ENCODE results near the gene PANX2.
A peak's percentile ranks its signal among the peaks of the same experiment; 100 is the strongest.

PANX2 gene

DNA sequence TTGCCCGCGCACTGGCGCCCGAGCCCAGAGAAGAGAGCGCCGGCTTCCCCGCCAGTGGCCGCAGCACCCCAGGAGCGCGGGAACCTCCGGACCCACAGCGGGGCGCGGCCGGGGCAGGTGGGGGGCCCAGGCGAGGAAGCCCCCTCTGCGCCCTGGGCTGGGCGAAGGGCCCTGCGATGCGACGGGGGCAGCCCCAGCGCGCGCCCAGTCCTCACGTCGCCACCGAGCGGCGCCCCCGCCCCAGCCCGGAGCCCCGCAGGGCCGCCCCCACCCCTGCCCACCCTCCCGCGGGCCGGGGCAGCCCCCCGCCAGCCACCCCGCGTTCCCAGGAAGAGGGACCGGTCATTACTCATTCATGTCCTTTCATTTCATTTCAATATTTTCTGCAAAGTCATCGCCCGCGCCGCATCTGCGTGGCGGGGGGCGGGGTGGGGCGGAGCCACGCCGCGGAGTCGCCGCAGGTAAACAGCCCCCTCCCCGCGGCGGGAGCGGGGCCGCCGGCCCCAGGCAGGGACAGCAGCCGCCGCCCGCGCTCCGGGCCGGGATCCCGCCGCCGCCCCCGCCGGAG lies 673 bp upstream of the PANX2 start:
- peaks cover 0 to 18% (median 14%) of the 10 kb centered on the region in 5 donors for H3K4me1 ChIP-seq (ENCODE audit: control insufficient read depth in 5 of 5, insufficient read depth in 5 of 5, low read length in 5 of 5)
- no peaks in the 10 kb centered on the region for H3K36me3 ChIP-seq (ENCODE audit: control insufficient read depth in 5 of 5, insufficient read depth in 5 of 5, low read length in 5 of 5)
- no peaks in the 10 kb centered on the region for H3K9me3 ChIP-seq (ENCODE audit: control insufficient read depth in 5 of 5, low read length in 5 of 5)
- H3K27me3 ChIP-seq (ENCODE audit: control insufficient read depth in 5 of 5, insufficient read depth in 4 of 5, low read length in 5 of 5), result peaks cover 5 to 27% (median 21%) of the 10 kb centered on the region in 5 donors
- H3K9ac ChIP-seq (ENCODE audit: low read length in 5 of 5), result no peak overlapping the region
- no peak overlapping the region for H3K27ac ChIP-seq (ENCODE audit: low read depth, low read length)
- H3K4me3 ChIP-seq (ENCODE audit: low read depth in 1 of 5, low read length in 5 of 5), result no peak overlapping the region

DNA sequence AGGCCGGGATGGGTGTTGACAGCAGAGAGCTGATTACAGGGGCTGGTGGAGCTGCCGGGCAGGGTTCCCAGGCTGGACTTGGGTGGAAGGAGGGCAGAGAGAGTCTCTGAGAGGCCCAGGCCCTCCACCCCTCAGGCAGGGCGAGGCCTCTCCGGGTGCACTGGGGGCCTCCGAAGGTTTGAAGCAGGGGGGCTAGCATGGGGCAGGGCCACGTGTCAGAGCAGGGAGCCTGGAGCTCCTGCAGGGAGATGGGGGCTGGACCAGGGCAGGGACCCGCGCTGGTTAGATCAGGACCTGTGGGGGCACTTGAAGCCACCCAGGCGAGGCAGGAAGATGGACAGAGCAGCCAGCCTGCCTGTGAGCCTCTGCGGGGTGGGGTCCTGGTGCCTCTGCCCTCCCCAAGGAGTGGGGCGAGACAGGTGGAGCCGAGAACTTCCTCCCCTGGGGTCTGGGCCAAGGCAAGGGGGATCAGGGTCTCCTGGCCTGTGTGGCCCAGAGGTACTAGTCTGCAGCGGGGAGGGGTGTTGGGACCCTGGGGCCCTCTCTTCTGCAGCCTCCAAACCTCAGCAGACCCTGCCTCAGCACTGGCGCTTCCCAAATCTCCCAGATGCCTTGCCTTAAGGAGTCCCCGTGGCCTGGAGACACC lies 911 bp downstream of the PANX2 start:
- no peak overlapping the region for H3K4me3 ChIP-seq (ENCODE audit: low read depth in 1 of 5, low read length in 5 of 5)
- H3K27ac ChIP-seq (ENCODE audit: low read depth, low read length), result no peak overlapping the region
- H3K9me3 ChIP-seq (ENCODE audit: control insufficient read depth in 5 of 5, low read length in 5 of 5), result no peaks in the 10 kb centered on the region
- H3K27me3 ChIP-seq (ENCODE audit: control insufficient read depth in 5 of 5, insufficient read depth in 4 of 5, low read length in 5 of 5), result peaks cover 5 to 28% (median 27%) of the 10 kb centered on the region in 5 donors
- no peak overlapping the region for H3K9ac ChIP-seq (ENCODE audit: low read length in 5 of 5)
- no peaks in the 10 kb centered on the region for H3K36me3 ChIP-seq (ENCODE audit: control insufficient read depth in 5 of 5, insufficient read depth in 5 of 5, low read length in 5 of 5)
- H3K4me1 ChIP-seq (ENCODE audit: control insufficient read depth in 5 of 5, insufficient read depth in 5 of 5, low read length in 5 of 5), result peaks cover 0 to 18% (median 14%) of the 10 kb centered on the region in 5 donors

DNA sequence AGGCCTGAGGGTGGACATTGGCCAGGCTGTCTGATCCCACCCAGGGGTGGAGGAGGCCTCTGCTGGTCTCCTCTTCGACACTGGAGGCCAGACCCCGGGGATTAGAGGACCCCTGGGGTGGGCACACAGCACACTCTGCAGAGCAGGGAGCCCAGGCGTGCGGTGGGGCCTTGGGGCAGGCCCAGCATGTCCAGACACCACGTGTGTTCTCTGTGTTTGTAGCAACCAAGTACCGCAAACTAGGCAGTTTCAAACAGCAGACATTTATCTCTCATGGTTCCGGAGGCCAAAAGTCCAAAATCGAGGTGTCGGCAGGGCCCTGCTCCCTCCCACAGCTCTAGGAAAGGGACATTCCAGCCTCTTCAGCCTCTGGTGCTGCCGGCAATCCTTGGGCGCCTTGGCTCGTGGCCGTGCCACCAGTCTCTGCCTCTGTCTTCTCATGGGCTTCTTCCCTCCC lies 1.5 kb downstream of the PANX2 start:
- Histone ChIP-seq H3K9ac (ENCODE audit: low read length in 5 of 5) (no peak overlapping the region), H3K27me3 (ENCODE audit: control insufficient read depth in 5 of 5, insufficient read depth in 4 of 5, low read length in 5 of 5) (peaks cover 5 to 32% (median 29%) of the 10 kb centered on the region in 5 donors)

DNA sequence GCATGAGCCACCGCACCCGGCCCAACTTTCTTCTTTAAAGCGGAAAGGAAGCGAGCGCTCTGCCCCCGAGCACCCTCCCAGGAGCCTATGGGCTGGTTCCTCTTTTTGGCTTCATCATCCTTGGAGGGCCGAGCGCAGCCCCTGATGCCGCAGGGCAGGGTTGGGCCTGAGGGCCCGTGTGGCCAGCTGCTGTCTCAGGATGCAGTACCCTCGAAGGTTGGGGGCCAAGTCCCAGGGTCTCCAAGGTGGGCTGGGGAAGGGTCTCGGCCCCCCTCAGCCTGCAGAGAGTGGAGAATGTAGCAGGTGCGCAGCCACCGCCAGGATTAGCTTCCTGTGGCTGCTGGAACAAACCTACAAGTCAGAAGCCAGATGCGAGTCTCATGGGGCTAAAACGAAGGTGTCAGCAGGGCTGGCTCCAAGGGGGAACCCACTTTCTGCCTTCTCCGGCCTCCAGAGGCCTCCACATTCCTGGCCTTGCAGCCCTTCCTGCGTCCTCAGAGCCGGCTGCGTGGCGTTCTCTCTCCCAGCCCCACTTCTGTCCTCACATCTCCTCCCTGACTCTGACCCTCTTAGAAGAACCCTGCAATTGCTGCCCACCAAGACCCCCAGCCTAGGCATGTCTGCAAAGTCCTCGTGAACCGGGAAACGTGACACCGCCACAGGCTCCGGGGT lies 2.9 kb downstream of the PANX2 start:
- Histone ChIP-seq H3K36me3 (ENCODE audit: control insufficient read depth in 5 of 5, insufficient read depth in 5 of 5, low read length in 5 of 5) (no peaks in the 10 kb centered on the region), H3K4me3 (ENCODE audit: low read depth in 1 of 5, low read length in 5 of 5) (no peak overlapping the region), H3K4me1 (ENCODE audit: control insufficient read depth in 5 of 5, insufficient read depth in 5 of 5, low read length in 5 of 5) (peaks cover 0 to 18% (median 14%) of the 10 kb centered on the region in 5 donors), H3K9ac (ENCODE audit: low read length in 5 of 5) (no peak overlapping the region), H3K27me3 (ENCODE audit: control insufficient read depth in 5 of 5, insufficient read depth in 4 of 5, low read length in 5 of 5) (peaks cover 10 to 40% (median 35%) of the 10 kb centered on the region in 5 donors), H3K9me3 (ENCODE audit: control insufficient read depth in 5 of 5, low read length in 5 of 5) (no peaks in the 10 kb centered on the region), H3K27ac (ENCODE audit: low read depth, low read length) (no peak overlapping the region)

More for the DNA sequence above, 1.5 kb downstream of the PANX2 start:
- Histone ChIP-seq H3K27ac (ENCODE audit: low read depth, low read length) (no peak overlapping the region), H3K9me3 (ENCODE audit: control insufficient read depth in 5 of 5, low read length in 5 of 5) (no peaks in the 10 kb centered on the region), H3K36me3 (ENCODE audit: control insufficient read depth in 5 of 5, insufficient read depth in 5 of 5, low read length in 5 of 5) (no peaks in the 10 kb centered on the region), H3K4me3 (ENCODE audit: low read depth in 1 of 5, low read length in 5 of 5) (no peak overlapping the region), H3K4me1 (ENCODE audit: control insufficient read depth in 5 of 5, insufficient read depth in 5 of 5, low read length in 5 of 5) (peaks cover 0 to 18% (median 14%) of the 10 kb centered on the region in 5 donors)

DNA sequence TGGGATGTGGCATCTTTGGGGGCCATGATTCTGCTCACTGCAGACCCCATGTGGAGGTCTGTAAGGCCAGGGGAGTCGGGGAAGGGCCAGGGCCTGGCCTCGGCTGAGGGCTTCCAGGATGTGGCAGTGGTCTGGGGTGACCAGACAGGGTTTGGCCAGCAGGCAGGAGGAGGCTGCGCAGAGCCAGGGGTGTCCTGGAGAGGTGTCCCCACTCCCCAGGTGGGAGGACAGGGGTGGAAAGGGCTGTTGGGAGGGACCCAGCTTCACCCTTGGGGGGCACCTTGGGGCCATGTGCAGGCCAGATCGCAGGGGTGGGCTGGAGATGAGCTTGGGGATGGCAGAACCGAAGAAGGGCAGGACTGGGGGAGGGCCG lies 3.4 kb downstream of the PANX2 start:
- H3K9ac ChIP-seq (ENCODE audit: low read length in 5 of 5), result no peak overlapping the region
- no peak overlapping the region for H3K27ac ChIP-seq (ENCODE audit: low read depth, low read length)
- no peaks in the 10 kb centered on the region for H3K36me3 ChIP-seq (ENCODE audit: control insufficient read depth in 5 of 5, insufficient read depth in 5 of 5, low read length in 5 of 5)
- H3K9me3 ChIP-seq (ENCODE audit: control insufficient read depth in 5 of 5, low read length in 5 of 5), result no peaks in the 10 kb centered on the region
- no peak overlapping the region for H3K4me3 ChIP-seq (ENCODE audit: low read depth in 1 of 5, low read length in 5 of 5)
- peaks cover 10 to 43% (median 39%) of the 10 kb centered on the region in 5 donors for H3K27me3 ChIP-seq (ENCODE audit: control insufficient read depth in 5 of 5, insufficient read depth in 4 of 5, low read length in 5 of 5)
- H3K4me1 ChIP-seq (ENCODE audit: control insufficient read depth in 5 of 5, insufficient read depth in 5 of 5, low read length in 5 of 5), result peaks cover 0 to 18% (median 14%) of the 10 kb centered on the region in 5 donors

DNA sequence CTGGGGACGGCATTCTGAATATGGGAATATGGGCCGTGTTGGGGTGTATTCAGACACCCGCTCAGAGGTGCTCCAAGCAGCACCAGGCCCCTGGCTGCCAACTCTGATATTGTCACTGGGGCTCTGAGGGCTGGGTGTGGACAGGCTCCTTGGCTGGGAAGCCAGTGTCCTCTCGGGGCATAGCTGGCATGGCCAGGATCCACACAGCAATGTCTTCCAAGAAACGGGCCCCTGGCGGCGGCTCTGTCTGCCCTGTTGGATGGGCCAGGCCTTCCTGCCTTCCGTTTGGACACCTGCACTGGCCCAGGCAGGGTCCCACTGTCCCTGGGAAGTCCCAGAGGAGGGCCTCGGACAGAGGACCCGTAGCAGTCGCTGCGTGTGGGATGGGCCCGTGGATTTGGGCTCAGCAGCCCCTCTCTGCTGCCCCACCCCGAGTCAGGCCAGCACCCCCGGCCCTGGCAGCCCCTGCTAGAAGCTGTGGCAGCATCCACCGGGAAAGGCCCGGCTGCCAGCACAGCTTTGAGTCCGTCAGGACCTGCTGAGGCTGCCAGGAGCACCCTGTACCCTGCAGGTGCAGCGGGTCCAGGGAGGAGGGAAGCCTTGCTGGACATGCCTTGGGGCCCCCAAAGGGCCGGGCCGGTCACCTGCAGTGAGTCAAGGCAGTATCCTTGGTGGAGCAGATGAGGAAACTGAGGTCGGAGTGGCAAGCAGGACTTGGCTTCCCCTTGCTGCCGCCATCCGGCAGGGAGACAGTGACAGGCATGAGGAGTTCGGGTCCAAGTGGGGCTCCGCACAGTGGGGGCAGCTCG lies 4.1 kb downstream of the PANX2 start:
- H3K4me1 ChIP-seq (ENCODE audit: control insufficient read depth in 5 of 5, insufficient read depth in 5 of 5, low read length in 5 of 5), result peaks cover 0 to 18% (median 14%) of the 10 kb centered on the region in 5 donors
- H3K4me3 ChIP-seq (ENCODE audit: low read depth in 1 of 5, low read length in 5 of 5), result no peak overlapping the region
- peak overlapping the region in 1 of 5 donors; percentile 2 for H3K9ac ChIP-seq (ENCODE audit: low read length in 5 of 5)
- H3K9me3 ChIP-seq (ENCODE audit: control insufficient read depth in 5 of 5, low read length in 5 of 5), result no peaks in the 10 kb centered on the region
- peaks cover 5 to 42% (median 40%) of the 10 kb centered on the region in 5 donors for H3K27me3 ChIP-seq (ENCODE audit: control insufficient read depth in 5 of 5, insufficient read depth in 4 of 5, low read length in 5 of 5)
- H3K27ac ChIP-seq (ENCODE audit: low read depth, low read length), result no peak overlapping the region
- H3K36me3 ChIP-seq (ENCODE audit: control insufficient read depth in 5 of 5, insufficient read depth in 5 of 5, low read length in 5 of 5), result no peaks in the 10 kb centered on the region

DNA sequence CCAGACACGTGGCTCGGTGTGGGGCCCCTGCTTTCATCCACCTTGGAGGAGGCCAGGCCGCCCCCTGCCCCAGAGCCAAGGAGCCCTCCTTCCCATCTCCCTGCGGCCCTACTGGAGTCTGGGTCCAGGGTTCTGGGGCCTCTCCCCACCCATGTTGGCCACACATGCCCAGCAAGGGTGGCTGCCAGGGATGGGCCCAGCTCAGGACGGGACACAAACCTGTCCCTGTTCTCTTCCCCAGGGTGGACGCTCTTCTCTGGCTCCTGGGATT lies 4.6 kb downstream of the PANX2 start:
- no peaks in the 10 kb centered on the region for H3K9me3 ChIP-seq (ENCODE audit: control insufficient read depth in 5 of 5, low read length in 5 of 5)
- peaks cover 0 to 18% (median 14%) of the 10 kb centered on the region in 5 donors for H3K4me1 ChIP-seq (ENCODE audit: control insufficient read depth in 5 of 5, insufficient read depth in 5 of 5, low read length in 5 of 5)
- H3K4me3 ChIP-seq (ENCODE audit: low read depth in 1 of 5, low read length in 5 of 5), result no peak overlapping the region
- H3K27me3 ChIP-seq (ENCODE audit: control insufficient read depth in 5 of 5, insufficient read depth in 4 of 5, low read length in 5 of 5), result peaks cover 9 to 46% (median 43%) of the 10 kb centered on the region in 5 donors
- H3K9ac ChIP-seq (ENCODE audit: low read length in 5 of 5), result no peak overlapping the region
- H3K36me3 ChIP-seq (ENCODE audit: control insufficient read depth in 5 of 5, insufficient read depth in 5 of 5, low read length in 5 of 5), result no peaks in the 10 kb centered on the region
- H3K27ac ChIP-seq (ENCODE audit: low read depth, low read length), result no peak overlapping the region

DNA sequence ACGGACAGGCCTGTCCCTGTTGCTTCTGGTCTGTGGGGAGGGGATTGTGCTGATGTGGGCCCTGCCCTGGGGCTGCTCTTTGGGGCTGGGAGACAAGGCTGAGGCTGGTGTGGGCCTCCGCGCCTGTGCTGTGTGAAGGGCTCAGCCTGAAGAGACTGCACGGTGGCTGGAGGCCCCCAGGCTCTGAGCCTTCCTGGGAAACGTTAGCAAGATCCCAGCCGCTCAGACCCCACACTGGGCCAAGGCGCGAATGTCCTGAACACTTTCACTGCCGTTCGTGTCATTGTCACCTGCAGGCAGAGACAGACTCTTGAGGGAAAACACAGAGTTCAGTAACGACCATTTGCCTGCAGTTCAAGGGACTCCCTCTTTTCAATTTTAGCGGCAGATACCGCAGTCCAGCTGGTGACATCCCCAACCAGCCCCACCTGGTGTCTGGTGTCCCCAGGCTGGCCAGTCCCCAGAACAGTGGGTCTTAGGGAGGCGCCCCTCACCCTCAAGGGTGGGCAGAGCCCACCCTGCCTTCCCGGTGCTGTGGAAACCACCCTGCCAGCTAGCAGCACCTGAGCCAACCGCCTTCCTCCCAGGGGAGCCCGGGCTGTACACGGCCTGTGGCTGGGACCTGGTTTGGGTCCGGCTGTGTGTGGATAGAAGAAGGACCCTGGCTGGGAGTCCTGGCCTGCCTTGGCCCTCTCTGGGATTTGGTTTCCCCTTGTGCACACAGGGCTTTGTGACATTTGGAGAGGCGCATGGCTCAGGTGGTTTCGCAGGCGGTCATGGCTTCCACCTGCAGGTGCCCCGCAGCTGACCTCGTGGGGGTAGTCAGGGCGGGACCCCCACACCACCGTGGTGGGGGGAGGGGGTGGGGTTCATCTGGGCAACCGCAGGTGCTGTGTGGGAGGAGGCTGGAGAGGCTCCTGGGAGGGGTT lies 5.7 kb downstream of the PANX2 start:
- Histone ChIP-seq H3K27ac (ENCODE audit: low read depth, low read length) (no peak overlapping the region), H3K4me1 (ENCODE audit: control insufficient read depth in 5 of 5, insufficient read depth in 5 of 5, low read length in 5 of 5) (peaks cover 0 to 13% (median 9%) of the 10 kb centered on the region in 5 donors), H3K9ac (ENCODE audit: low read length in 5 of 5) (no peak overlapping the region), H3K9me3 (ENCODE audit: control insufficient read depth in 5 of 5, low read length in 5 of 5) (no peaks in the 10 kb centered on the region), H3K4me3 (ENCODE audit: low read depth in 1 of 5, low read length in 5 of 5) (no peak overlapping the region), H3K36me3 (ENCODE audit: control insufficient read depth in 5 of 5, insufficient read depth in 5 of 5, low read length in 5 of 5) (no peaks in the 10 kb centered on the region), H3K27me3 (ENCODE audit: control insufficient read depth in 5 of 5, insufficient read depth in 4 of 5, low read length in 5 of 5) (peaks cover 13 to 44% (median 42%) of the 10 kb centered on the region in 5 donors)

DNA sequence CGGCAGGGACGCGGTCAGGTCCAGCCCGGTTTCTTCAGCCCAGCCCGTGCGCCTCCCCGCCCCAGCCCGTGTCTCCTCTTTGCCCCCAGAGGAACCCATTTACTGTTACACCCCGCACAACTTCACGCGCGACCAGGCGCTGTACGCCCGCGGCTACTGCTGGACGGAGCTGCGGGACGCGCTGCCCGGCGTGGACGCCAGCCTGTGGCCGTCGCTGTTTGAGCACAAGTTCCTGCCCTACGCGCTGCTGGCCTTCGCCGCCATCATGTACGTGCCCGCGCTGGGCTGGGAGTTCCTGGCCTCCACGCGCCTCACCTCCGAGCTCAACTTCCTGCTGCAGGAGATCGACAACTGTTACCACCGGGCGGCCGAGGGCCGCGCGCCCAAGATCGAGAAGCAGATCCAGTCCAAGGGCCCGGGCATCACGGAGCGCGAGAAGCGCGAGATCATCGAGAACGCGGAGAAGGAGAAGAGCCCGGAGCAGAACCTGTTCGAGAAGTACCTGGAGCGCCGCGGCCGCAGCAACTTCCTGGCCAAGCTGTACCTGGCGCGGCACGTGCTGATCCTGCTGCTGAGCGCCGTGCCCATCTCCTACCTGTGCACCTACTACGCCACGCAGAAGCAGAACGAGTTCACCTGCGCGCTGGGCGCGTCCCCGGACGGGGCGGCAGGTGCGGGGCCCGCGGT lies 6.5 kb downstream of the PANX2 start:
- H3K4me1 ChIP-seq (ENCODE audit: control insufficient read depth in 5 of 5, insufficient read depth in 5 of 5, low read length in 5 of 5), result peaks cover 0 to 13% (median 9%) of the 10 kb centered on the region in 5 donors
- peaks cover 13 to 39% (median 35%) of the 10 kb centered on the region in 5 donors for H3K27me3 ChIP-seq (ENCODE audit: control insufficient read depth in 5 of 5, insufficient read depth in 4 of 5, low read length in 5 of 5)
- no peaks in the 10 kb centered on the region for H3K36me3 ChIP-seq (ENCODE audit: control insufficient read depth in 5 of 5, insufficient read depth in 5 of 5, low read length in 5 of 5)
- no peak overlapping the region for H3K27ac ChIP-seq (ENCODE audit: low read depth, low read length)
- no peak overlapping the region for H3K9ac ChIP-seq (ENCODE audit: low read length in 5 of 5)
- no peaks in the 10 kb centered on the region for H3K9me3 ChIP-seq (ENCODE audit: control insufficient read depth in 5 of 5, low read length in 5 of 5)
- H3K4me3 ChIP-seq (ENCODE audit: low read depth in 1 of 5, low read length in 5 of 5), result no peak overlapping the region
